ENCODE measurements around the gene WTAP.
"Not testable (repeated sequence)": the region's sequence is repeated elsewhere in the genome, so short reads cannot be mapped to it uniquely, and the experiment has no call there.

The WTAP gene

GRCh38 chr6:159693894-159694545, 33.3 kb upstream of the WTAP start:
- no peak for FAIRE-seq

GRCh38 chr6:159695984-159696383, 31.3 kb upstream of the WTAP start:
- no peak for FAIRE-seq

- no peak for FAIRE-seq
Measured at GRCh38 chr6:159700970-159701369, 26.3 kb upstream of the WTAP start.

GRCh38 chr6:159701413-159701999, 25.8 kb upstream of the WTAP start:
- no peak for FAIRE-seq

GRCh38 chr6:159710603-159711002, 16.7 kb upstream of the WTAP start:
- not testable (repeated sequence) for FAIRE-seq

GRCh38 chr6:159712389-159712788, 14.9 kb upstream of the WTAP start:
- not testable (repeated sequence) for FAIRE-seq

- no peak for FAIRE-seq
Measured at GRCh38 chr6:159713984-159714383, 13.3 kb upstream of the WTAP start.

- no peak for FAIRE-seq
Measured at GRCh38 chr6:159714404-159714803, 12.9 kb upstream of the WTAP start.

- no peak for FAIRE-seq
Measured at GRCh38 chr6:159715166-159715565, 12.1 kb upstream of the WTAP start.

- no peak for FAIRE-seq
Measured at GRCh38 chr6:159715605-159716004, 11.7 kb upstream of the WTAP start.

GRCh38 chr6:159716247-159717096, 10.8 kb upstream of the WTAP start:
- FAIRE-seq: no peak

GRCh38 chr6:159718634-159719033, 8.7 kb upstream of the WTAP start:
- no peak for FAIRE-seq

- FAIRE-seq: no peak
Measured at GRCh38 chr6:159719287-159719686, 8.0 kb upstream of the WTAP start.

GRCh38 chr6:159720708-159721107, 6.6 kb upstream of the WTAP start:
- FAIRE-seq: no peak

GRCh38 chr6:159721981-159722380, 5.3 kb upstream of the WTAP start:
- not testable (repeated sequence) for FAIRE-seq

GRCh38 chr6:159722655-159723054, 4.7 kb upstream of the WTAP start:
- no peak for FAIRE-seq

GRCh38 chr6:159723259-159723658, 4.0 kb upstream of the WTAP start:
- no peak for FAIRE-seq

- FAIRE-seq: no peak
Measured at GRCh38 chr6:159724778-159725177, 2.5 kb upstream of the WTAP start.

GRCh38 chr6:159725208-159725607, 2.1 kb upstream of the WTAP start:
- FAIRE-seq: not testable (repeated sequence)

- no peak for FAIRE-seq
Measured at GRCh38 chr6:159726255-159726917, 920 bp upstream of the WTAP start.

- peak; percentile 55 for FAIRE-seq
Measured at GRCh38 chr6:159727717-159728445, 575 bp downstream of the WTAP start.

- peak; percentile 18 for FAIRE-seq
Measured at GRCh38 chr6:159728531-159728964, 1.2 kb downstream of the WTAP start.

Measured in endometrium (tissue), 2 donors.